Measurements from ENCODE around the gene FAM47E.
"Not testable (repeated sequence)": the region's sequence is repeated elsewhere in the genome, so short reads cannot be mapped to it uniquely, and the experiment has no call there.

GRCh38 chr4:76281594-76281993 lies 30.1 kb downstream of the FAM47E start:
- not testable (repeated sequence) for TF ChIP-seq POLR2A (IDR thresholded peaks at IDR 0.05; ENCODE audit: low read depth, low read length); EZH2 (IDR thresholded peaks at IDR 0.05; ENCODE audit: borderline replicate concordance, low read depth, low read length, severe bottlenecking)
- TF ChIP-seq, protein P1, sequence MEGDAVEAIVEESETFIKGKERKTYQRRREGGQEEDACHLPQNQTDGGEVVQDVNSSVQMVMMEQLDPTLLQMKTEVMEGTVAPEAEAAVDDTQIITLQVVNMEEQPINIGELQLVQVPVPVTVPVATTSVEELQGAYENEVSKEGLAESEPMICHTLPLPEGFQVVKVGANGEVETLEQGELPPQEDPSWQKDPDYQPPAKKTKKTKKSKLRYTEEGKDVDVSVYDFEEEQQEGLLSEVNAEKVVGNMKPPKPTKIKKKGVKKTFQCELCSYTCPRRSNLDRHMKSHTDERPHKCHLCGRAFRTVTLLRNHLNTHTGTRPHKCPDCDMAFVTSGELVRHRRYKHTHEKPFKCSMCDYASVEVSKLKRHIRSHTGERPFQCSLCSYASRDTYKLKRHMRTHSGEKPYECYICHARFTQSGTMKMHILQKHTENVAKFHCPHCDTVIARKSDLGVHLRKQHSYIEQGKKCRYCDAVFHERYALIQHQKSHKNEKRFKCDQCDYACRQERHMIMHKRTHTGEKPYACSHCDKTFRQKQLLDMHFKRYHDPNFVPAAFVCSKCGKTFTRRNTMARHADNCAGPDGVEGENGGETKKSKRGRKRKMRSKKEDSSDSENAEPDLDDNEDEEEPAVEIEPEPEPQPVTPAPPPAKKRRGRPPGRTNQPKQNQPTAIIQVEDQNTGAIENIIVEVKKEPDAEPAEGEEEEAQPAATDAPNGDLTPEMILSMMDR (IDR thresholded peaks at IDR 0.05; ENCODE audit: extremely low read depth in 1 of 2, insufficient read depth in 1 of 2, low read depth in 1 of 2, low read length in 2 of 2): not testable (repeated sequence)

Data from endothelial cell of umbilical vein (primary cell).